ENCODE results near the gene SLC9A4. TPM values are rescaled to one million over a fixed set of nuclear protein-coding genes. Genes with fewer than 3 reads are reported as not detected.

Gene SLC9A4
- total RNA-seq, 1 experiment from 2014 or later, result 0.07 TPM

- Histone ChIP-seq H3K9me3 (ENCODE audit: control insufficient read depth in 1 of 2, insufficient read depth in 1 of 2, low read depth in 1 of 2, low read length in 2 of 2) (no peaks in the 10 kb centered on the region), H3K79me2 (ENCODE audit: insufficient read depth, low read length) (no peaks in the 10 kb centered on the region), H3K9me2 (ENCODE audit: insufficient read depth) (no peaks in the 10 kb centered on the region), H4K20me1 (ENCODE audit: insufficient read depth) (no peaks in the 10 kb centered on the region), H3K4me3 (replicated peaks in 1 of 2; ENCODE audit: low read depth in 1 of 2, low read length in 2 of 2) (no peak overlapping the region), H3K27ac (ENCODE audit: low read depth, low read length) (no peak overlapping the region), H3K9ac (ENCODE audit: low read length) (no peak overlapping the region), H2AFZ (ENCODE audit: low read depth, low read length, poor library complexity, severe bottlenecking) (no peak overlapping the region), H3K27me3 (ENCODE audit: insufficient read depth, low read length) (no peaks in the 10 kb centered on the region), H3K4me2 (ENCODE audit: low read length) (no peak overlapping the region), H3K36me3 (ENCODE audit: control insufficient read depth in 1 of 2, insufficient read depth in 2 of 2, low read length in 2 of 2) (no peaks in the 10 kb centered on the region), H3K4me1 (ENCODE audit: control insufficient read depth in 1 of 2, insufficient read depth in 2 of 2, low read length in 2 of 2) (no peaks in the 10 kb centered on the region)
- DNase-seq (ENCODE audit: low read depth, low spot score) (no peak), ATAC-seq (no peak)
- ChIA-PET CTCF (no interaction called here), RAD21 (ENCODE audit: low non-redundant PET in 1 of 2, low total read pairs in 2 of 2, uncharacterized antibody in 2 of 2, unreplicated experiment in 2 of 2) (no interaction called here), POLR2A (no interaction called here)
- intact Hi-C loops (cut with micrococcal nuclease), result no loop called here
- TF ChIP-seq SRF (IDR thresholded peaks at IDR 0.05; ENCODE audit: low read depth) (no peak), POLR2AphosphoS5 (IDR thresholded peaks at IDR 0.05; ENCODE audit: low read depth, low read length) (no peak), ZNF274 (IDR thresholded peaks at IDR 0.05; ENCODE audit: low read depth, low read length) (no peak), SIN3A (IDR thresholded peaks at IDR 0.05; ENCODE audit: low read depth) (no peak), RAD21 (IDR thresholded peaks at IDR 0.05; ENCODE audit: low read depth) (no peak), SP1 (IDR thresholded peaks at IDR 0.05; ENCODE audit: low read depth) (no peak), ATF3 (IDR thresholded peaks at IDR 0.05) (no peak), TCF7L2 (IDR thresholded peaks at IDR 0.05; ENCODE audit: borderline replicate concordance, extremely low read depth, insufficient read depth, insufficient read length) (no peak), MAX (IDR thresholded peaks at IDR 0.05) (no peak), CEBPB (IDR thresholded peaks at IDR 0.05; ENCODE audit: low read depth) (no peak), ZFX (IDR thresholded peaks at IDR 0.05) (no peak), EZH2phosphoT487 (IDR thresholded peaks at IDR 0.05; ENCODE audit: borderline replicate concordance) (no peak), EZH2 (IDR thresholded peaks at IDR 0.05) (no peak), EGR1 (IDR thresholded peaks at IDR 0.05; ENCODE audit: low read depth) (no peak), REST (IDR thresholded peaks at IDR 0.05; ENCODE audit: low read depth) (no peak), ZBTB33 (IDR thresholded peaks at IDR 0.05; ENCODE audit: extremely low read depth, insufficient replicate concordance, low read length) (no peak)
- BruUV-seq (replicated peaks), result no TSS peak
Measured at GRCh38 chr2:102480285-102481195, 7.5 kb downstream of the SLC9A4 start.
